GM12892 (cell line): ENCODE results near the gene TRRAP.

Experiments used
- POLR2A ChIP-seq: IDR thresholded peaks from 2 replicates; pipeline ENCODE4 v1.6.1; 2011; ENCODE audit warnings: low read depth, low read length, control low read depth
- POLR2AphosphoS5 ChIP-seq: IDR thresholded peaks from 2 replicates; pipeline ENCODE4 v1.6.1; 2011; ENCODE audit warnings: low read depth, low read length, control low read depth

GRCh38 chr7:99004216-99004615 is 125.9 kb downstream of the TRRAP start:
- no peak for TF ChIP-seq POLR2AphosphoS5
- no peak for TF ChIP-seq POLR2A
